HCT116 (cell line): ENCODE data around the gene CTSH. TPM values are rescaled to one million over a fixed set of nuclear protein-coding genes. Genes with fewer than 3 reads are reported as not detected.

Experiments
- ATAC-seq: fragments of 200-7000 bp; cut with Tn5 transposase; 2 replicates; pipeline ENCODE4 v1.9.1; 2020; ENCODE audit warnings: mild to moderate bottlenecking, moderate library complexity
- BruUV-seq: library from RNA; stranded (reverse); fragments of 400-500 nt; replicated peaks from 2 replicates; lab custom pipeline; 2021; lab: Mats Ljungman, UMichigan
- CTCF ChIA-PET: fragments of 300-600 bp; sonication (Branson Sonifier 250); formaldehyde crosslinking; loops from one replicate; lab custom pipeline; 2021; ENCODE audit warnings: antibody characterized with exemption; lab: Charles Lee
- POLR2A ChIA-PET: fragments of 300-600, 350-600 bp; sonication (Branson Sonifier 250); formaldehyde crosslinking; loops from one replicate; lab custom pipeline; 2021; ENCODE audit warnings: antibody characterized with exemption; lab: Charles Lee
- RAD21 ChIA-PET, 2 experiments: fragments of 300-600 bp; sonication (Branson Sonifier 250); formaldehyde crosslinking; loops; one replicate each; lab custom pipeline; 2023; ENCODE audit warnings: low total read pairs in 2 of 2; ENCODE audit not compliant: uncharacterized antibody in 2 of 2, unreplicated experiment in 2 of 2, low non-redundant PET in 1 of 2; lab: Charles Lee
- DNase-seq: peaks from one replicate; pipeline ENCODE4 v3.0.0-alpha.2; 2010; ENCODE audit warnings: low read depth, low spot score
- H2AFZ ChIP-seq: fragments of 200-600 bp; shearing (Covaris generic), sonication (generic); 2 replicates; pipeline ENCODE4 v1.6.1; 2017; ENCODE audit warnings: low read depth, mixed run types, mixed read lengths, antibody characterized with exemption, low read length; ENCODE audit not compliant: poor library complexity, severe bottlenecking
- H3K27ac ChIP-seq: 2 replicates; pipeline ENCODE4 v1.5.1; 2012; ENCODE audit warnings: low read depth, low read length
- H3K27me3 ChIP-seq: fragments of 200-600 bp; sonication (generic); 2 replicates; pipeline ENCODE4 v1.6.1; 2016; ENCODE audit warnings: mixed run types, low read length, mixed read lengths; ENCODE audit not compliant: insufficient read depth
- H3K36me3 ChIP-seq, 2 experiments: fragments of 200-500 bp in 1 of 2; fragments of 200-600 bp in 1 of 2; sonication (Bioruptor generic) in 1 of 2; sonication (generic) in 1 of 2; 2 replicates each; pipeline versions ENCODE4 v1.5.1 to v1.6.1; 2014 to 2016; ENCODE audit warnings: low read length in 2 of 2, inconsistent platforms in 1 of 2, mixed read lengths in 1 of 2, mixed run types in 1 of 2; ENCODE audit not compliant: insufficient read depth in 2 of 2, control insufficient read depth in 1 of 2
- H3K4me1 ChIP-seq, 2 experiments: fragments of 200-600 bp in 1 of 2; sonication (generic) in 1 of 2; 2 replicates each; pipeline versions ENCODE4 v1.5.1 to v1.6.1; 2012 to 2017; ENCODE audit warnings: low read length in 2 of 2, inconsistent platforms in 1 of 2, mild to moderate bottlenecking in 1 of 2, mixed read lengths in 1 of 2, mixed run types in 1 of 2, moderate library complexity in 1 of 2; ENCODE audit not compliant: insufficient read depth in 2 of 2, control insufficient read depth in 1 of 2
- H3K4me2 ChIP-seq: fragments of 200-600 bp; sonication (generic); 2 replicates; pipeline ENCODE4 v1.6.1; 2017; ENCODE audit warnings: mixed run types, low read length, mixed read lengths
- H3K4me3 ChIP-seq, 2 experiments: fragments of 200-600 bp in 1 of 2; sonication (generic) in 1 of 2; replicated peaks in 1 of 2; 2 replicates each; pipeline ENCODE4 v1.5.1; 2011 to 2016; ENCODE audit warnings: low read length in 2 of 2, control low read depth in 1 of 2, low read depth in 1 of 2, mild to moderate bottlenecking in 1 of 2, mixed read lengths in 1 of 2, mixed run types in 1 of 2
- H3K79me2 ChIP-seq: fragments of 200-600 bp; sonication (generic); 2 replicates; pipeline ENCODE4 v1.6.1; 2017; ENCODE audit warnings: mild to moderate bottlenecking, mixed run types, low read length, moderate library complexity, mixed read lengths; ENCODE audit not compliant: insufficient read depth
- H3K9ac ChIP-seq: fragments of 200-600 bp; sonication (generic); 2 replicates; pipeline ENCODE4 v1.6.1; 2016; ENCODE audit warnings: low read length, mixed read lengths
- H3K9me2 ChIP-seq: fragments of 200-600 bp; sonication (generic), shearing (Covaris generic); 2 replicates; pipeline ENCODE4 v1.6.1; 2017; ENCODE audit warnings: mixed run types, mild to moderate bottlenecking, moderate library complexity; ENCODE audit not compliant: insufficient read depth
- H3K9me3 ChIP-seq, 2 experiments: fragments of 200-500 bp in 1 of 2; fragments of 200-600 bp in 1 of 2; sonication (Bioruptor generic) in 1 of 2; sonication (generic) in 1 of 2; 2 replicates each; pipeline ENCODE4 v1.6.1; 2014 to 2017; ENCODE audit warnings: low read length in 2 of 2, mixed read lengths in 2 of 2, inconsistent platforms in 1 of 2, low read depth in 1 of 2, mild to moderate bottlenecking in 1 of 2, mixed run types in 1 of 2, moderate library complexity in 1 of 2; ENCODE audit not compliant: control insufficient read depth in 1 of 2, insufficient read depth in 1 of 2
- H4K20me1 ChIP-seq: fragments of 200-600 bp; sonication (generic), shearing (Covaris generic); 2 replicates; pipeline ENCODE4 v1.6.1; 2017; ENCODE audit warnings: mixed run types, mild to moderate bottlenecking, moderate library complexity; ENCODE audit not compliant: insufficient read depth
- ATF3 ChIP-seq: IDR thresholded peaks from 2 replicates; pipeline ENCODE4 v1.6.1; 2012
- CBX3 ChIP-seq: IDR thresholded peaks from 2 replicates; pipeline ENCODE4 v1.6.1; 2012; ENCODE audit warnings: low read depth
- CTCF ChIP-seq, 3 experiments: fragments of 200-600 bp in 1 of 3; sonication (generic) in 1 of 3; IDR thresholded peaks in 2 of 3; conservative IDR thresholded peaks in 1 of 3; 2 replicates each; pipeline ENCODE4 v1.5.1; 2012 to 2017; ENCODE audit warnings: low read depth in 2 of 3, low read length in 2 of 3, antibody characterized with exemption in 1 of 3, borderline replicate concordance in 1 of 3, control low read depth in 1 of 3, mild to moderate bottlenecking in 1 of 3, mixed read lengths in 1 of 3, mixed run types in 1 of 3, moderate library complexity in 1 of 3; ENCODE audit not compliant: insufficient read depth in 1 of 3
- ELF1 ChIP-seq: IDR thresholded peaks from 2 replicates; pipeline ENCODE4 v1.6.1; 2012; ENCODE audit warnings: low read depth, borderline replicate concordance
- EZH2 ChIP-seq: fragments of 200-600 bp; sonication (generic); IDR thresholded peaks from 2 replicates; pipeline ENCODE4 v1.6.1; 2017; ENCODE audit warnings: antibody characterized with exemption, mixed run types
- JUND ChIP-seq: IDR thresholded peaks from 2 replicates; pipeline ENCODE4 v1.6.1; 2012
- POLR2AphosphoS5 ChIP-seq: IDR thresholded peaks from 2 replicates; pipeline ENCODE4 v1.6.1; 2011; ENCODE audit warnings: mild to moderate bottlenecking, low read depth, low read length, moderate library complexity
- RAD21 ChIP-seq: IDR thresholded peaks from 2 replicates; pipeline ENCODE4 v1.6.1; 2012; ENCODE audit warnings: low read depth, mild to moderate bottlenecking
- REST ChIP-seq: IDR thresholded peaks from 2 replicates; pipeline ENCODE4 v1.6.1; 2012; ENCODE audit warnings: low read depth
- SP1 ChIP-seq: IDR thresholded peaks from 2 replicates; pipeline ENCODE4 v1.6.1; 2012; ENCODE audit warnings: low read depth
- SRF ChIP-seq: IDR thresholded peaks from 2 replicates; pipeline ENCODE4 v1.6.1; 2012; ENCODE audit warnings: low read depth
- YY1 ChIP-seq: IDR thresholded peaks from 2 replicates; pipeline ENCODE4 v1.6.1; 2011; ENCODE audit warnings: low read length, low read depth, moderate library complexity, mild to moderate bottlenecking; ENCODE audit not compliant: insufficient replicate concordance; ENCODE audit errors: extremely low read depth
- intact Hi-C: fragments of 100-400 bp; cut with micrococcal nuclease; formaldehyde crosslinking; loops from 2 replicates; pipeline ENCODE4 v1.10.0; 2022
- total RNA-seq: library from RNA; stranded (reverse); gene quantifications from one replicate; pipeline ENCODE4 v1.2.1, GENCODE V29; 2021; ENCODE audit not compliant: unreplicated experiment

CTSH gene
- total RNA-seq, 1 experiment from 2014 or later = 37.5 TPM

DNA sequence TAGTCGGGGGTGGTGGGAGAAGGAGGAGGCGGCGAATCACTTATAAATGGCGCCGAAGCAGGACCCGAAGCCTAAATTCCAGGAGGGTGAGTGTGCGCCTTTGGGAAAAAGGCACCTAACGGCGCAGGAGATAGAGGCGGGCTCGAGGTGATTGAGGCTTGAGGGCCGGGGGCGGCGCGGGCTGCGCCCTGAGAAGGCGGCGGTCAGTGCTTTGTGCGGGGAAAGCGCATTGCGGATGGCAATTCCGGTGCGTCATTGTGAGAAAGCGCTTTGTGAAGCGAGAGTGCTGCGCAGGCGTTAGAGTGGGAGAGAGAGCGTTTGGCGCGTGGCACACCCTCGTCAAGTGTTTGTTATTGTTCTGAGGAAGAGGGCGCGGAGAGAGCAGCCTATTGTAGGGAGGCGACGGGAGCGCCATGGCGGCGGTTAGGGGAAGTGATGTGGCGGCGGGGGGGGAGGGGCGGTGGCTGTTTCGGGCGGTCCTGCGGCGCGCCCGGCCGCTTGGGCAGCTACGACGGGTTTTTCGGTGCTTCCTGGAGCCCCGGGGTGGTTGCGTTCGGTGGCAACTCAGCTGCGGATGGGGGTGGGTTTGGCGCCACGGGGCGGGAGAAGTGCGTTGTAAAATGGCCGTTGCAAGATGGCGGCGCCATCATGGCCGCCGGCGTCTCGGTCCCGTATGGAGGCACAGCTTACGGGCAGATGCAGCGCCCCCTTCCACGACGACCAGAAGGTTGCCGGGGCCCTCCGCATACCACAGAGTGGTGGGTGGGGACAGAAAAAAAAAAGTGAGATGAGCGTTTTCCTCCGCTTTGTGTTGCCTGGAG lies 71.7 kb downstream of the CTSH start (continued):
- TF ChIP-seq CTCF (IDR thresholded peaks at IDR 0.05 in 2 of 3, conservative IDR thresholded peaks at IDR 0.05 in 1 of 3; ENCODE audit: borderline replicate concordance in 1 of 3, insufficient read depth in 1 of 3, low read depth in 2 of 3, low read length in 2 of 3) = peak; percentile 20 to 46 (median 45); a peak in 4 of 6 replicates
- no peak for TF ChIP-seq JUND

DNA sequence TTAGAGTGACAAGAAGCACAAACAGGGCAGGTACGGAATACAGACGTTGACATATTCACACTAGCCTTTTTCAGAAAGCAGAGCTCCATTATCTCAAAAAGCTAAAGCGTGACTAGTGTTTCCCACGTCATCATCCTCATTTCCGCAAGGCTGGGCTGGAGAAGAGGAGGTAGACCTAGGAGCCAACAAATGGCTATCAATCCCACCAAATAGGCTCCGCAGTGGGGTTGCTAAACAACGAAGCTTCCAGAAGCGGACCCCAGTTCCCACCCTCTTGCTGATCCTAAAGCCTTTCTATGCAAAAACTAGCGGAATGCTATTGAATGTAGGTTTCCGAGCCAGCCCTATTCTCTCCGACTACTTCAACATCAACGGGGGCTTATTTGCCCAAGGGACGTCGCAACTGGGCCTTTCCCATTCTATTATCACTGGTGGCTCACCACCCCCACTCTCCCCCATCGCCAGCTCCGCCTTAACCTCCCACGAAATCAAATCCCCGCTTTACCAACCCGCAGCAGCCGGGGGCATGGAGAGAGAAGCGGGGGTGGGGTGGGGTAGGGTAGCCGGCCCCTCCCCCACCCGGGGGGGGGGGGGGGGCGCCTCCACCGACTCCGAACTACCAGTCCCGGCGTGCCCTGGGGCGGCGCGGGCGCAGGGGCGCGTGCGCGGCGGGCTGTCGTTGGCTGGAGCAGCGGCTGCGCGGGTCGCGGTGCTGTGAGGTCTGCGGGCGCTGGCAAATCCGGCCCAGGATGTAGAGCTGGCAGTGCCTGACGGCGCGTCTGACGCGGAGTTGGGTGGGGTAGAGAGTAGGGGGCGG lies 72.5 kb downstream of the CTSH start, which contains the start of gene MORF4L1:
TSS of gene MORF4L1 (plus strand) at position 736 of the 817 bp plus-strand sequence. CDS start 128 bp downstream, outside the sequence.
- Histone ChIP-seq H3K9ac (peak within 1 kb of the TSS; percentile 100), H3K9me3 (no peaks in the 10 kb centered on the region), H4K20me1 (peaks cover 27% of the 10 kb centered on the region; the same call in 1 of the 2 replicates), H3K4me3 (peak within 1 kb of the TSS; percentile 85 to 98), H3K4me2 (peak within 1 kb of the TSS; percentile 73), H3K9me2 (no peaks in the 10 kb centered on the region), H3K27me3 (no peaks in the 10 kb centered on the region), H3K27ac (peak within 1 kb of the TSS; percentile 98), H3K4me1 (peaks cover 14 to 28% of the 10 kb centered on the region in 2 experiments; a peak in 3 of 4 replicates), H2AFZ (peak within 1 kb of the TSS; percentile 4), H3K36me3 (no peaks in the 10 kb centered on the region), H3K79me2 (peaks cover 43% of the 10 kb centered on the region)
- peak; percentile 83 for TF ChIP-seq SP1
- no peak for TF ChIP-seq POLR2AphosphoS5
- no peak for TF ChIP-seq YY1
- TF ChIP-seq CBX3 = no peak
- TF ChIP-seq EZH2 = no peak
- TF ChIP-seq SRF = peak; percentile 82
- TF ChIP-seq CTCF (IDR thresholded peaks at IDR 0.05 in 2 of 3, conservative IDR thresholded peaks at IDR 0.05 in 1 of 3; ENCODE audit: borderline replicate concordance in 1 of 3, insufficient read depth in 1 of 3, low read depth in 2 of 3, low read length in 2 of 3) = no peak
- no peak for TF ChIP-seq ATF3
- no peak for TF ChIP-seq ELF1
- no peak for TF ChIP-seq REST
- no peak for TF ChIP-seq JUND
- TF ChIP-seq RAD21 = no peak
- ChIA-PET RAD21 (interaction anchor here in 1 of 2 experiments (0.7 kb wide), 1 partner anchor 196 kb away, joined by 3 read pairs; no protein-coding TSS in a partner anchor), CTCF (interaction anchor here (0.7 to 1.8 kb wide), 5 partner anchors 12 to 62 kb away, joined by 3 to 6 read pairs (median 3); no protein-coding TSS in a partner anchor), POLR2A (interaction anchor here (0.7 to 0.8 kb wide), 4 partner anchors 13 to 388 kb away, joined by 3 to 6 read pairs (median 4); no protein-coding TSS in a partner anchor)
- intact Hi-C loops = loop anchor here (5.0 kb wide), 1 partner anchor 115 kb away; no protein-coding TSS in a partner anchor
- DNase-seq (peak; percentile 81), ATAC-seq (peak; percentile 92)
- no TSS peak for BruUV-seq
